Measurements from ENCODE around the gene ACKR2. TPM values are rescaled to one million over a fixed set of nuclear protein-coding genes. Genes with fewer than 3 reads are reported as not detected.

Gene ACKR2
- total and polyA plus RNA-seq, 2 of the 13 experiments (the other 11 are each of a cell fraction or from before 2014, with no cell fraction given): 1.1 to 1.9 TPM

DNA sequence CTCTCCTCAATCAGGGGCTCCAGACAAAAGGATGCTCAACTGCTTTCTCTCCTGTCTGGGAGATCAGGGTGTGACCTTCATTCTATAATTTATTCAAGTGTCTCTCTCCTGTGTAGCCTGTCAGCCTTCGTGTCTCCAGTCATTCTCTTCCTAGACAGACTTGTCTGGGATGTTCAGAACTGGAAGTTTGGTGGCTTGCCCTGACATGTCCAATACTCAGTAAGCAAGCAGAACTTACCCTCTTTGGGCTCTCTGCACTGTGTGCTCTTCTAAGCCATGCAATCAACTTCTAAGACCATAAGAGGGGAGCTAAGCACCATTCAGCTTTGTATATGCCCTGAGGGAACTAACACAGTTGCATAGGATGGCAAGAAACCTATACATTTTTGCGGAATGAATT lies 14.1 kb downstream of the ACKR2 start:
- ATAC-seq: peak; percentile 59
- ChIA-PET POLR2A (interaction anchor here (0.7 to 1.9 kb wide), 5 partner anchors 16 to 67 kb away, joined by 3 to 45 read pairs (median 4); partner anchors contain the start of gene HIGD1A), CTCF (ENCODE audit: low intra/inter-chr PET ratio, low total read pairs) (no interaction called here)
- FAIRE-seq: peak; percentile 53
- Histone ChIP-seq H3K9ac (ENCODE audit: insufficient read depth, low read depth, low read length) (peak overlapping the region; percentile 58), H3K27me3 (ENCODE audit: control insufficient read depth in 1 of 2, insufficient read depth in 2 of 2, low read length in 2 of 2) (no peaks in the 10 kb centered on the region), H3K27ac (ENCODE audit: extremely low read length, insufficient read depth, low read length) (peak overlapping the region; percentile 76), H2AFZ (ENCODE audit: low read length) (peak overlapping the region; percentile 58), H3K36me3 (replicated peaks in 1 of 2; ENCODE audit: control insufficient read depth in 1 of 2, insufficient read depth in 2 of 2, low read length in 2 of 2) (no peaks in the 10 kb centered on the region), H3K79me2 (ENCODE audit: insufficient read depth, low read length) (no peaks in the 10 kb centered on the region), H3K4me3 (replicated peaks in 1 of 3; ENCODE audit: insufficient read depth in 1 of 3, low read depth in 2 of 3, low read length in 3 of 3) (peak overlapping the region in 2 of 3 experiments; percentile 8 to 9; a peak in 1 of 6 replicates), H3K4me1 (ENCODE audit: insufficient read depth, low read length) (peaks cover 83% of the 10 kb centered on the region), H4K20me1 (ENCODE audit: insufficient read depth, low read length) (no peaks in the 10 kb centered on the region), H3K9me3 (ENCODE audit: low read length) (no peaks in the 10 kb centered on the region), H3K4me2 (ENCODE audit: low read depth, low read length) (peak overlapping the region; percentile 60)
- DNase-seq (ENCODE audit: low spot score): no peak
- intact Hi-C loops (cut with micrococcal nuclease; ENCODE audit: unreplicated experiment) (no loop called here), in situ Hi-C loops (cut with HindIII; ENCODE audit: extremely low pct_ligation_motif_present, low pct_unique_long_range_greater_than_20kb) (no loop called here)
- TSS peak; percentile 92 for BruUV-seq (replicated peaks)
- 41% methylated on average over 2 of the region's 2 CpGs for WGBS (ENCODE audit: low lambda C conversion rate)
- TF ChIP-seq, protein P1, sequence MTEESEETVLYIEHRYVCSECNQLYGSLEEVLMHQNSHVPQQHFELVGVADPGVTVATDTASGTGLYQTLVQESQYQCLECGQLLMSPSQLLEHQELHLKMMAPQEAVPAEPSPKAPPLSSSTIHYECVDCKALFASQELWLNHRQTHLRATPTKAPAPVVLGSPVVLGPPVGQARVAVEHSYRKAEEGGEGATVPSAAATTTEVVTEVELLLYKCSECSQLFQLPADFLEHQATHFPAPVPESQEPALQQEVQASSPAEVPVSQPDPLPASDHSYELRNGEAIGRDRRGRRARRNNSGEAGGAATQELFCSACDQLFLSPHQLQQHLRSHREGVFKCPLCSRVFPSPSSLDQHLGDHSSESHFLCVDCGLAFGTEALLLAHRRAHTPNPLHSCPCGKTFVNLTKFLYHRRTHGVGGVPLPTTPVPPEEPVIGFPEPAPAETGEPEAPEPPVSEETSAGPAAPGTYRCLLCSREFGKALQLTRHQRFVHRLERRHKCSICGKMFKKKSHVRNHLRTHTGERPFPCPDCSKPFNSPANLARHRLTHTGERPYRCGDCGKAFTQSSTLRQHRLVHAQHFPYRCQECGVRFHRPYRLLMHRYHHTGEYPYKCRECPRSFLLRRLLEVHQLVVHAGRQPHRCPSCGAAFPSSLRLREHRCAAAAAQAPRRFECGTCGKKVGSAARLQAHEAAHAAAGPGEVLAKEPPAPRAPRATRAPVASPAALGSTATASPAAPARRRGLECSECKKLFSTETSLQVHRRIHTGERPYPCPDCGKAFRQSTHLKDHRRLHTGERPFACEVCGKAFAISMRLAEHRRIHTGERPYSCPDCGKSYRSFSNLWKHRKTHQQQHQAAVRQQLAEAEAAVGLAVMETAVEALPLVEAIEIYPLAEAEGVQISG (CRISPR knock-in tag; IDR thresholded peaks at IDR 0.05): no peak
- TF ChIP-seq PITX1 (CRISPR knock-in tag; IDR thresholded peaks at IDR 0.05) (0 out of 2 replicates have a peak, but pooled peaks have one; percentile 4), POLR2A (IDR thresholded peaks at IDR 0.05; ENCODE audit: insufficient read depth in 1 of 2, low read depth in 2 of 2, low read length in 2 of 2) (0 out of 4 replicates have a peak, but pooled peaks of 1 of the 2 experiments have one; percentile 17), TP53 (CRISPR knock-in tag; conservative IDR thresholded peaks at IDR 0.05) (peak; percentile 98)

DNA sequence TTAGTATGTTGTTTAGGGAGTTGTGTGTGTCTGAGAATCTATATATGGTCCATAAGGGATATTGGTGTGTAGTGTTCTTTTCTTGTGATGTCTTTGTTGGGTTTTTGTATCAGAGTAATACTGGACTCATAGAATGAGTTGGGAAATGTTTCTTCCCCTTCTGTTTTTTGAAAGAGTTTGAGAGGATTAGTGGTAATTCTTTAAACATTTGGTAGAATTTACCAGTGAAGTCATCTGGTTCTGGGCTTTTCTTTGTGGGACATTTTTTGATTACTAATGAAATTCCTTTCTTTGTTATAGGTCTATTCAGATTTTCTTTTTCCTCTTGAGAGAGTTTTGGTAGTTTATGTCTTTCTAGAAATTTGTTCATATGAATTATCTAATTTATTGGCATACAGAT lies 16.9 kb downstream of the ACKR2 start:
- H3K27me3 ChIP-seq (ENCODE audit: control insufficient read depth in 1 of 2, insufficient read depth in 2 of 2, low read length in 2 of 2): no peaks in the 10 kb centered on the region
- no peaks in the 10 kb centered on the region for H3K79me2 ChIP-seq (ENCODE audit: insufficient read depth, low read length)
- no peak for ATAC-seq
- in situ Hi-C loops (cut with HindIII; ENCODE audit: extremely low pct_ligation_motif_present, low pct_unique_long_range_greater_than_20kb) (loop anchor here (25.0 kb wide), 1 partner anchor 589 kb away; no protein-coding TSS in a partner anchor), intact Hi-C loops (cut with micrococcal nuclease; ENCODE audit: unreplicated experiment) (no loop called here)
- no peak overlapping the region for H2AFZ ChIP-seq (ENCODE audit: low read length)
- H3K36me3 ChIP-seq (replicated peaks in 1 of 2; ENCODE audit: control insufficient read depth in 1 of 2, insufficient read depth in 2 of 2, low read length in 2 of 2): no peaks in the 10 kb centered on the region
- ChIA-PET POLR2A (interaction anchor here (0.7 to 1.2 kb wide), 2 partner anchors 22 to 34 kb away, joined by 4 to 8 read pairs; partner anchors contain the start of gene HIGD1A), CTCF (ENCODE audit: low intra/inter-chr PET ratio, low total read pairs) (no interaction called here)
- TF ChIP-seq KLF12 (CRISPR knock-in tag; IDR thresholded peaks at IDR 0.05; ENCODE audit: borderline replicate concordance) (no peak), GATAD1 (CRISPR knock-in tag; IDR thresholded peaks at IDR 0.05) (no peak), FOSL1 (CRISPR knock-in tag; IDR thresholded peaks at IDR 0.05; ENCODE audit: borderline replicate concordance) (no peak), ZNF558 (CRISPR knock-in tag; IDR thresholded peaks at IDR 0.05; ENCODE audit: borderline replicate concordance) (no peak), ZNF607 (CRISPR knock-in tag; IDR thresholded peaks at IDR 0.05; ENCODE audit: borderline replicate concordance) (no peak), ZNF569 (CRISPR knock-in tag; IDR thresholded peaks at IDR 0.05; ENCODE audit: borderline replicate concordance) (no peak), MEF2D (CRISPR knock-in tag; IDR thresholded peaks at IDR 0.05) (no peak)
- TF ChIP-seq, protein P2, sequence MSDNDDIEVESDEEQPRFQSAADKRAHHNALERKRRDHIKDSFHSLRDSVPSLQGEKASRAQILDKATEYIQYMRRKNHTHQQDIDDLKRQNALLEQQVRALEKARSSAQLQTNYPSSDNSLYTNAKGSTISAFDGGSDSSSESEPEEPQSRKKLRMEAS (IDR thresholded peaks at IDR 0.05): no peak
- TF ChIP-seq, protein P3, sequence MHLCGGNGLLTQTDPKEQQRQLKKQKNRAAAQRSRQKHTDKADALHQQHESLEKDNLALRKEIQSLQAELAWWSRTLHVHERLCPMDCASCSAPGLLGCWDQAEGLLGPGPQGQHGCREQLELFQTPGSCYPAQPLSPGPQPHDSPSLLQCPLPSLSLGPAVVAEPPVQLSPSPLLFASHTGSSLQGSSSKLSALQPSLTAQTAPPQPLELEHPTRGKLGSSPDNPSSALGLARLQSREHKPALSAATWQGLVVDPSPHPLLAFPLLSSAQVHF (CRISPR knock-in tag; IDR thresholded peaks at IDR 0.05): no peak
- TF ChIP-seq, protein P4, sequence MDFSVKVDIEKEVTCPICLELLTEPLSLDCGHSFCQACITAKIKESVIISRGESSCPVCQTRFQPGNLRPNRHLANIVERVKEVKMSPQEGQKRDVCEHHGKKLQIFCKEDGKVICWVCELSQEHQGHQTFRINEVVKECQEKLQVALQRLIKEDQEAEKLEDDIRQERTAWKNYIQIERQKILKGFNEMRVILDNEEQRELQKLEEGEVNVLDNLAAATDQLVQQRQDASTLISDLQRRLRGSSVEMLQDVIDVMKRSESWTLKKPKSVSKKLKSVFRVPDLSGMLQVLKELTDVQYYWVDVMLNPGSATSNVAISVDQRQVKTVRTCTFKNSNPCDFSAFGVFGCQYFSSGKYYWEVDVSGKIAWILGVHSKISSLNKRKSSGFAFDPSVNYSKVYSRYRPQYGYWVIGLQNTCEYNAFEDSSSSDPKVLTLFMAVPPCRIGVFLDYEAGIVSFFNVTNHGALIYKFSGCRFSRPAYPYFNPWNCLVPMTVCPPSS (IDR thresholded peaks at IDR 0.05): no peak
- no TSS peak for BruUV-seq (replicated peaks)
- no peak overlapping the region for H3K27ac ChIP-seq (ENCODE audit: extremely low read length, insufficient read depth, low read length)
- H3K4me3 ChIP-seq (replicated peaks in 1 of 3; ENCODE audit: insufficient read depth in 1 of 3, low read depth in 2 of 3, low read length in 3 of 3): no peak overlapping the region
- no peak for DNase-seq (ENCODE audit: low spot score)
- H3K4me2 ChIP-seq (ENCODE audit: low read depth, low read length): no peak overlapping the region; the same call in 1 of the 2 replicates
- FAIRE-seq: no peak
- peaks cover 83% of the 10 kb centered on the region for H3K4me1 ChIP-seq (ENCODE audit: insufficient read depth, low read length)
- H3K9me3 ChIP-seq (ENCODE audit: low read length): no peaks in the 10 kb centered on the region
- no peaks in the 10 kb centered on the region for H4K20me1 ChIP-seq (ENCODE audit: insufficient read depth, low read length)
- no peak overlapping the region for H3K9ac ChIP-seq (ENCODE audit: insufficient read depth, low read depth, low read length)
